ENCODE results near the gene RSRC1. TPM values are rescaled to one million over a fixed set of nuclear protein-coding genes. Genes with fewer than 3 reads are reported as not detected.

RSRC1 gene
- total RNA-seq, 1 experiment from 2014 or later = 37.9 TPM

GRCh38 chr3:158313338-158313927, 203.5 kb downstream of the RSRC1 start:
- Histone ChIP-seq H3K27me3 (ENCODE audit: insufficient read depth, low read length) (no peaks in the 10 kb centered on the region), H4K5ac (ENCODE audit: insufficient read length, low read depth, low read length) (no peak overlapping the region), H3K14ac (ENCODE audit: insufficient read depth, low read length) (no peak overlapping the region), H2AK5ac (ENCODE audit: insufficient read length, low read length) (no peak overlapping the region), H3K79me2 (ENCODE audit: insufficient read depth, low read length) (no peaks in the 10 kb centered on the region), H3K56ac (ENCODE audit: insufficient read length, low read depth, low read length) (no peak overlapping the region), H2BK5ac (ENCODE audit: insufficient read length, low read length) (no peak overlapping the region), H4K91ac (ENCODE audit: insufficient read length, low read depth, low read length) (no peak overlapping the region), H2BK15ac (ENCODE audit: low read depth, low read length) (no peak overlapping the region), H3K23ac (ENCODE audit: insufficient read length, low read depth, low read length) (no peak overlapping the region), H2BK12ac (ENCODE audit: insufficient read length, low read depth, low read length) (no peak overlapping the region), H2AFZ (ENCODE audit: low read length) (no peak overlapping the region), H3K4me1 (ENCODE audit: insufficient read depth, low read length) (no peaks in the 10 kb centered on the region), H3K79me1 (ENCODE audit: insufficient read depth, low read depth, low read length, poor library complexity, severe bottlenecking) (no peaks in the 10 kb centered on the region), H3K4me2 (ENCODE audit: insufficient read depth, insufficient read length, low read length) (no peak overlapping the region), H3T11ph (ENCODE audit: low read length) (no peak overlapping the region), H3K4ac (ENCODE audit: low read depth, low read length) (no peak overlapping the region), H4K8ac (replicated peaks; ENCODE audit: insufficient read length, low read depth, low read length) (no peak overlapping the region), H3K27ac (ENCODE audit: insufficient read length, low read depth, low read length) (no peak overlapping the region), H2BK20ac (ENCODE audit: low read depth, low read length, poor library complexity, severe bottlenecking) (no peak overlapping the region), H3K23me2 (ENCODE audit: insufficient read length, low read depth, low read length, poor library complexity, severe bottlenecking) (no peaks in the 10 kb centered on the region), H4K20me1 (ENCODE audit: control insufficient read depth, insufficient read depth, insufficient read length) (no peaks in the 10 kb centered on the region), H3K9ac (ENCODE audit: extremely low read depth, insufficient read length, low read length) (no peak overlapping the region), H2BK120ac (ENCODE audit: low read depth, low read length, poor library complexity, severe bottlenecking) (no peak overlapping the region), H3K18ac (ENCODE audit: insufficient read length, low read depth, low read length) (no peak overlapping the region), H3K9me3 (ENCODE audit: control insufficient read depth, low read depth, low read length) (no peaks in the 10 kb centered on the region)
- H3K36me3 Mint-ChIP-seq (ENCODE audit: insufficient read depth in 1 of 3, low read depth in 3 of 3) = no peaks in the 10 kb centered on the region
- H3K27ac Mint-ChIP-seq = no peak overlapping the region
- no peak for DNase-seq
- H3K4me1 Mint-ChIP-seq = no peaks in the 10 kb centered on the region
- no peak overlapping the region for H3K4me3 Mint-ChIP-seq
- no peaks in the 10 kb centered on the region for H3K27me3 Mint-ChIP-seq (ENCODE audit: low read depth)
- peak; percentile 76 for TF ChIP-seq CTCF (conservative IDR thresholded peaks at IDR 0.05)
- no CpG with 5 or more reads among the region's 3 CpGs for WGBS (ENCODE audit: extremely low coverage, insufficient read length, low lambda C conversion rate)
- no peaks in the 10 kb centered on the region for H3K9me3 Mint-ChIP-seq
